GM23248 (cell line): ENCODE data around the gene SHCBP1L. TPM values are rescaled to one million over a fixed set of nuclear protein-coding genes. Genes with fewer than 3 reads are reported as not detected.

Experiments
- DNase-seq: peaks from one replicate; pipeline ENCODE4 v3.0.0-alpha.2; 2015
- H2AFZ ChIP-seq: fragments of 200-600 bp; sonication (generic); 2 replicates; pipeline ENCODE4 v1.6.1; 2016; ENCODE audit warnings: antibody characterized with exemption
- H3F3A ChIP-seq: fragments of 200-600 bp; sonication (generic); 2 replicates; pipeline ENCODE4 v1.6.1; 2016; ENCODE audit warnings: mild to moderate bottlenecking, antibody characterized with exemption, mixed run types; ENCODE audit not compliant: insufficient read depth
- H3K27ac ChIP-seq: fragments of 200-600 bp; sonication (generic); 2 replicates; pipeline ENCODE4 v1.5.1; 2016; ENCODE audit warnings: mild to moderate bottlenecking
- H3K27me3 ChIP-seq: fragments of 200-600 bp; sonication (generic); replicated peaks from 2 replicates; pipeline ENCODE4 v1.6.1; 2016; ENCODE audit warnings: mild to moderate bottlenecking; ENCODE audit not compliant: insufficient read depth
- H3K36me3 ChIP-seq: fragments of 200-600 bp; sonication (generic); 2 replicates; pipeline ENCODE4 v1.6.1; 2016; ENCODE audit warnings: low read depth, mild to moderate bottlenecking
- H3K4me1 ChIP-seq: fragments of 200-600 bp; sonication (generic); 2 replicates; pipeline ENCODE4 v1.6.1; 2016; ENCODE audit warnings: mild to moderate bottlenecking; ENCODE audit not compliant: insufficient read depth
- H3K4me2 ChIP-seq: fragments of 200-600 bp; sonication (generic); one replicate; pipeline ENCODE4 v1.6.1; 2016; ENCODE audit warnings: mild to moderate bottlenecking; ENCODE audit not compliant: unreplicated experiment
- H3K4me3 ChIP-seq: fragments of 200-600 bp; sonication (generic); 2 replicates; pipeline ENCODE4 v1.5.1; 2016; ENCODE audit warnings: mild to moderate bottlenecking
- H3K79me2 ChIP-seq: fragments of 200-600 bp; sonication (generic); 2 replicates; pipeline ENCODE4 v1.6.1; 2016; ENCODE audit warnings: mild to moderate bottlenecking; ENCODE audit not compliant: insufficient read depth
- H3K9ac ChIP-seq: fragments of 200-600 bp; sonication (generic); 2 replicates; pipeline ENCODE4 v1.6.1; 2016; ENCODE audit warnings: mild to moderate bottlenecking
- H3K9me2 ChIP-seq: fragments of 200-600 bp; sonication (generic); 2 replicates; pipeline ENCODE4 v1.6.1; 2016; ENCODE audit warnings: mixed run types, mild to moderate bottlenecking, moderate library complexity; ENCODE audit not compliant: insufficient read depth
- H3K9me3 ChIP-seq: fragments of 200-600 bp; sonication (generic); one replicate; pipeline ENCODE4 v1.6.1; 2017; ENCODE audit warnings: low read depth
- H4K20me1 ChIP-seq: fragments of 200-600 bp; sonication (generic); 2 replicates; pipeline ENCODE4 v1.6.0; 2016; ENCODE audit not compliant: insufficient read depth
- EZH2 ChIP-seq: fragments of 200-600 bp; sonication (generic); IDR thresholded peaks from 2 replicates; pipeline ENCODE4 v1.6.1; 2018; ENCODE audit warnings: antibody characterized with exemption, mild to moderate bottlenecking; ENCODE audit not compliant: insufficient read depth, poor library complexity, severe bottlenecking
- EZH2phosphoT487 ChIP-seq: fragments of 200-600 bp; sonication (generic); IDR thresholded peaks from 2 replicates; pipeline ENCODE4 v1.6.1; 2018; ENCODE audit warnings: antibody characterized with exemption, moderate library complexity, mild to moderate bottlenecking, low read depth; ENCODE audit not compliant: insufficient read depth
- WGBS, 2 experiments: methylation state at CpG; one replicate each; pipeline ENCODE4 v1.1.6; 2015 to 2017; ENCODE audit warnings: low lambda C conversion rate in 2 of 2, low coverage in 1 of 2; ENCODE audit errors: missing lambda C conversion rate in 2 of 2; 5-methylcytosine and 5-hydroxymethylcytosine counted together
- in situ Hi-C: fragments of 300-500 bp; cut with MboI; formaldehyde crosslinking; loops from 2 replicates; pipeline ENCODE4 v1.15.0; 2020
- polyA plus RNA-seq: library from polyadenylated mRNA; unstranded; fragments of >200 nt; fragmentation: Nextera tagmentation; extraction: Ambion mirVana; gene quantifications from 2 replicates; pipeline ENCODE4 v1.2.1, GENCODE V29; 2016
- total RNA-seq: library from RNA; depleted of rRNA; stranded (reverse); fragments of >200 nt; shearing (Covaris generic); gene quantifications from 2 replicates; pipeline ENCODE4 v1.2.3, GENCODE V29; 2014; rRNA removed

SHCBP1L gene
- total RNA-seq, result not detected in 2 replicates
- polyA plus RNA-seq, result not detected in 2 replicates

DNA sequence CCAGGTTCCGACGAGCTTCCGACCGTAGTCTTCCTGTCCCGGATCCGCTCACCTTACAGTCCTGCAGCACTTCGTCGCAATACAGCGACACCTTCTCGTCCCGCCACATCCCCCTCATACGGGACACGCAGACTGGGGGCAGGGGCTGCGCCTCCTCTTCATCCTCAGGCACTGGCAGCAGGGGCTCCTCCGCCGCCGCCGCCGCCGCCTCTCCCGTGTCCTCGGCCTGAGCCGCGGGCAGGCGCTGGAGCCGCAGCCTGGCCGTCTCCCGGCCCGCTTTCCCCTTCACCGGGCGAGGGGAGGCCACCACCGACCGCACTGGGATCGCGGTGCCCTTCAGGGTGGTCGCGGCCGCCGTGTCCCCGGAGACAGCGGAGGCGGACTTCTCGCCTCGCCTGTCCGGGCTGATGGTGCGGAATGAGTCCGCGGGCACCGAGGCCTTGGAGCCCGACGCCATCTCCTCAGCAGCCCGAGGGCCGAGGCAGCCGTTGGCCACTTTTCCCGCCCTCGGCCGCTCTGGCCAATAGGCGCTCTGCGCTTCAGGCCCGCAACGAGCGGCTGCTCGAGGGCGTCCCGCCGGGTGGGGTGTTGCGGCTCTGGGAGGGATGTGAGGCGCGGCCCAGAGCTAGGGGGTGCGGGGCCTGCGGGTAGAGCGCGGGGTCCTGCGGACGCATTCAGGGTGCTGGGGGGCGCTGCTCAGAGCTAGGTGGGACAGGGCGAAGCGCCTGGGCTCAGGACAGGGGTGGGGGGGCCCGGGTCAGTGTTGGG lies at the start of gene SHCBP1L:
SHCBP1L (minus strand) TSS at position 490 of the 768 bp plus-strand sequence; CDS start at position 457, 33 bp downstream.
- no peaks in the 10 kb centered on the region for H3K9me2 ChIP-seq
- no peaks in the 10 kb centered on the region for H3K79me2 ChIP-seq
- peak within 1 kb of the TSS; percentile 15; the same call in 1 of the 2 replicates for H3K9ac ChIP-seq
- no peaks in the 10 kb centered on the region for H3K9me3 ChIP-seq
- 22 to 35% methylated on average over 43 to 67 of the region's 79 CpGs for WGBS, 2 experiments
- no peaks in the 10 kb centered on the region for H3K36me3 ChIP-seq
- H3K4me2 ChIP-seq, result no peak within 1 kb of the TSS
- H2AFZ ChIP-seq, result peak within 1 kb of the TSS; percentile 75
- H3K27me3 ChIP-seq, result no peaks in the 10 kb centered on the region
- in situ Hi-C loops, result no loop called here
- no peak within 1 kb of the TSS for H3K27ac ChIP-seq
- H3K4me3 ChIP-seq, result peak within 1 kb of the TSS; percentile 18; the same call in 1 of the 2 replicates
- peaks cover 17% of the 10 kb centered on the region for H3F3A ChIP-seq
- H3K4me1 ChIP-seq, result peaks cover 12% of the 10 kb centered on the region; the same call in 1 of the 2 replicates
- H4K20me1 ChIP-seq, result no peaks in the 10 kb centered on the region
- no peak for TF ChIP-seq EZH2
- TF ChIP-seq EZH2phosphoT487, result no peak
- DNase-seq, result peak; percentile 28

DNA sequence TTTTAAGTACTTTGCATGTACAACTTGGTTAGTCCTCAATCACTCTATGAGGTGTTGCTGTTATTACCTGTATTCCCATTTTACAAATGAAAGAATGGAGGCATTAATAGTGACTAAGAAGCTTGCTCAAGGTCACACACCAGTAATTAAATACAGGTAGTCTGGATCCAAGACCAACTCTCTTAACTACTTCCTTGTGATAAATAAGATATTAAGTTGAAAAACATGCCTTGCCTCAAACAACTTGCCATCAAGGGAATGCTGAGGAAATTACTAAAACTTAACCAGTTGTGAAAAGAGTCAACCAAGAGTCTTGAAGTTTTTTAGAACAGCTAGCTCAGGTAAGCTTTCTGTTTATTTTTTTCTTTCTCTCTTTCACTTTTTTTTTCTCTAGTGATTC lies 49.3 kb upstream of the SHCBP1L start:
- Histone ChIP-seq H3F3A (peaks cover 2% of the 10 kb centered on the region; the same call in 1 of the 2 replicates), H2AFZ (no peak overlapping the region), H3K9me2 (no peaks in the 10 kb centered on the region), H3K9ac (no peak overlapping the region), H3K4me1 (peaks cover 29% of the 10 kb centered on the region), H3K4me2 (peak overlapping the region; percentile 46), H3K27me3 (no peaks in the 10 kb centered on the region), H3K4me3 (no peak overlapping the region), H3K27ac (no peak overlapping the region), H3K9me3 (no peaks in the 10 kb centered on the region), H3K36me3 (no peaks in the 10 kb centered on the region), H4K20me1 (no peaks in the 10 kb centered on the region), H3K79me2 (no peaks in the 10 kb centered on the region)
- TF ChIP-seq EZH2 (no peak), EZH2phosphoT487 (no peak)
- no peak for DNase-seq
- in situ Hi-C loops, result no loop called here

DNA sequence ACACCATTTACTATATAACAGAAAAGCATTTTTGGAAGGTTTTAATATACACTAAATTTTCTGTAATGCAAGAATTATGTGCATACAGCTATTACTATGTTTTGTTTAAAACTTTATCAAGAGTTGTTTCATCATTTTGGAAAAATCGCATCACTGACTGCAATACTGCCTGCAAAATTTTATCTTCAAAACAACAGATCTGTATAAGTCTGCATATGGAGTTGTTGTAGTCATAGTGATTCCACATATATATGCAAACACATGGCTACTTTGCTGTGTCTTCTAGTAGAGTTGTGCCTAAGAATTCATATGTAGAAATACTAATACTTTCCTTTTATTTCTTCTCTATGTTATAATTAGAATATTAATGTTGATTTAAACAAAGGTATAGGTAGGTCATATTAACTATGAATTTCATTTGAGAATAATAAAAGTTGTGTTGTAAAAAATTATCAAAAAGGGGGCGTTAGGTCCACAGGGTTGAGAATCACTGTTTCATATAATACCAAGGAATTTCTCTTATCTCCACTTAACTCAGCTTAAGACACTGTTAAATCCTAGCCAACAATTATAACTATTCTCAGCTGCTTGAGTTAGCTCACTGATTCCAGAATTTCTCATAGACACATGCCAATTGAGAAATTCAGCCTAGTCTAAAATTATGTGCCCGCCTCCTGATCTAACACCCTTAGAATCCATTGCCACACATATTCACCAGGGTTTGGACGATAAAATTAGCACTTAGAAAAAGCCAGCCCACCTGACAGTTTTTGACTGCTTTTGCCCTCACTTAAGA lies 47.4 kb upstream of the SHCBP1L start:
- in situ Hi-C loops, result no loop called here
- Histone ChIP-seq H3K9me2 (no peaks in the 10 kb centered on the region), H3K4me2 (no peak overlapping the region), H2AFZ (no peak overlapping the region), H3K27ac (no peak overlapping the region), H3K27me3 (no peaks in the 10 kb centered on the region), H3K9me3 (no peaks in the 10 kb centered on the region), H3K79me2 (no peaks in the 10 kb centered on the region), H3K4me3 (no peak overlapping the region), H3F3A (peaks cover 12% of the 10 kb centered on the region; the same call in 1 of the 2 replicates), H3K4me1 (peaks cover 38% of the 10 kb centered on the region), H3K9ac (no peak overlapping the region), H4K20me1 (no peaks in the 10 kb centered on the region), H3K36me3 (no peaks in the 10 kb centered on the region)
- TF ChIP-seq EZH2phosphoT487, result no peak
- TF ChIP-seq EZH2, result no peak
- DNase-seq, result peak; percentile 32
- WGBS, 2 experiments, result 55% methylated on average over 4 of the region's 4 CpGs

DNA sequence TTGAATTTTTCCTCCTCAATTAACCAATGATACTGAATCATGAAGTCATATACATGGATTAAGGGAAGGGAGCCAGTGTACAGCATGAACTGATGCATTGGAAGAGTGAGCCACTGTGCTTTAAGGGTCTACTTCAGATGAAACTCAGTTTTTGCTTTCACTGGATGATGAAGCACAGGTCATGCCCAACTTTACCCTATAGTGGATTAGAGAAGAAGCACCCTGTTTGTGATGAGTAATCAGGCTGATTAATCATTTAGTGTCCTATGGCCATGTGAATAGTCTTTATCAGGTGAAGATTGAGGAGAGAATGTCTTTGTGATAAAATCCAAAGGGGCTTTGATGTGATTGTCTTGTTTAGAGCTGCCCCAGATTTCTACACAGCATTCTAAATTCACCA lies 45.5 kb upstream of the SHCBP1L start:
- Histone ChIP-seq H3K4me3 (no peak overlapping the region), H3K9me3 (no peaks in the 10 kb centered on the region), H3K36me3 (no peaks in the 10 kb centered on the region), H3K27me3 (no peaks in the 10 kb centered on the region), H3K79me2 (no peaks in the 10 kb centered on the region), H3K9me2 (no peaks in the 10 kb centered on the region), H3K27ac (no peak overlapping the region), H3K4me1 (peaks cover 38% of the 10 kb centered on the region), H3K4me2 (no peak overlapping the region), H2AFZ (no peak overlapping the region), H3K9ac (no peak overlapping the region), H4K20me1 (no peaks in the 10 kb centered on the region), H3F3A (peaks cover 12% of the 10 kb centered on the region; the same call in 1 of the 2 replicates)
- in situ Hi-C loops, result no loop called here
- peak; percentile 26 for DNase-seq
- TF ChIP-seq EZH2, result no peak
- TF ChIP-seq EZH2phosphoT487, result no peak
